ENCODE results near the gene CALD1.

DNA sequence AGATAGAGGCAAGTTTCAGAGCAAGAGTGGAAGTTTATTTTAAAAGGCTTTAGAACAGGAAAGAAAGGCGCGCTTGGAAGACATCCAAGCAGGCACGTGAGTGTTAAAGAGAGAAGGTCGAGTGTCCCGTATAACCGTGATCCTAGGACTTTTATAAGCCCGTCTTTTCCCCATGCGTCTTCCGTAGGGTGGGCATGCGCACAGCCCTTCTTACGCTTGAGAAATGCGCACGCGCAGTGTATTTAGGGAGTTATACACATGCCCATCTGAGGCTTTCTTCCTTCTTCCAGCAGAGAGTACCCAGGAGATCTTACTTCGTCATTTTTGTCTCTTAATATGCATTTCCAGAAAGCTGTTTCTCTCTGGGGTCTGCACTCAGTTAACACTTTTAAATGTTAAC, 52.4 kb downstream of the CALD1 start:
- TF ChIP-seq, protein P1, sequence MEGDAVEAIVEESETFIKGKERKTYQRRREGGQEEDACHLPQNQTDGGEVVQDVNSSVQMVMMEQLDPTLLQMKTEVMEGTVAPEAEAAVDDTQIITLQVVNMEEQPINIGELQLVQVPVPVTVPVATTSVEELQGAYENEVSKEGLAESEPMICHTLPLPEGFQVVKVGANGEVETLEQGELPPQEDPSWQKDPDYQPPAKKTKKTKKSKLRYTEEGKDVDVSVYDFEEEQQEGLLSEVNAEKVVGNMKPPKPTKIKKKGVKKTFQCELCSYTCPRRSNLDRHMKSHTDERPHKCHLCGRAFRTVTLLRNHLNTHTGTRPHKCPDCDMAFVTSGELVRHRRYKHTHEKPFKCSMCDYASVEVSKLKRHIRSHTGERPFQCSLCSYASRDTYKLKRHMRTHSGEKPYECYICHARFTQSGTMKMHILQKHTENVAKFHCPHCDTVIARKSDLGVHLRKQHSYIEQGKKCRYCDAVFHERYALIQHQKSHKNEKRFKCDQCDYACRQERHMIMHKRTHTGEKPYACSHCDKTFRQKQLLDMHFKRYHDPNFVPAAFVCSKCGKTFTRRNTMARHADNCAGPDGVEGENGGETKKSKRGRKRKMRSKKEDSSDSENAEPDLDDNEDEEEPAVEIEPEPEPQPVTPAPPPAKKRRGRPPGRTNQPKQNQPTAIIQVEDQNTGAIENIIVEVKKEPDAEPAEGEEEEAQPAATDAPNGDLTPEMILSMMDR (IDR thresholded peaks at IDR 0.05), result no peak
- TF ChIP-seq POLR2A (IDR thresholded peaks at IDR 0.05) (no peak), POLR2AphosphoS5 (IDR thresholded peaks at IDR 0.05) (peak in 1 of 3 donors; percentile 12)
